GM21529 (cell line): Measurements from ENCODE around the gene FAAH2.
"Not testable (repeated sequence)": the region's sequence is repeated elsewhere in the genome, so short reads cannot be mapped to it uniquely, and the experiment has no call there.

Experiments used
- ATAC-seq: cut with Tn5 transposase; IDR thresholded peaks from one replicate; pipeline ENCODE4 v1.9.1; 2021; ENCODE audit not compliant: unreplicated experiment

Gene FAAH2

GRCh38 chrX:57379296-57379695 lies 92.8 kb downstream of the FAAH2 start:
- no peak for ATAC-seq

- ATAC-seq = peak; percentile 90
These were observed 93.7 kb downstream of the FAAH2 start for GRCh38 chrX:57380026-57380796.

DNA sequence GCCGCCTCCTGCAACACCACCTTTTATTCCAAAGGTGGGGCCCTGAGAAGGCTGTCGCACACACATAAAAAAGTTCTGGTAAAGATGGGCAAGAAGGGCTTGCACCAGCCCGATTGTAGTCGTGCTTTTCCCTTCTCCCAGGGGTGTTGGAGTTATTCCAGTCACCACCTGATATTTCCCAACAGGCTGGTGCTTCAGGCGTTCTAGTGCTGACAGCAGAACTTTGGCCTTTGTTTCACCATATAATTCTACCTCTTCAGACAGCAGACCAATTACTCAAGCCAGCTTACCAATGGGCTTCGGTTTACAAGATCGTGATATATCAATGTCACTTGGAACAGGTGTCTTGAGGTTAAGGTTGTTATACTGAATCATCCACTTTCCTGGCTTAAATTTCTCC lies 107.7 kb downstream of the FAAH2 start:
- ATAC-seq = not testable (repeated sequence)

GRCh38 chrX:57403191-57403590 lies 116.7 kb downstream of the FAAH2 start:
- not testable (repeated sequence) for ATAC-seq

DNA sequence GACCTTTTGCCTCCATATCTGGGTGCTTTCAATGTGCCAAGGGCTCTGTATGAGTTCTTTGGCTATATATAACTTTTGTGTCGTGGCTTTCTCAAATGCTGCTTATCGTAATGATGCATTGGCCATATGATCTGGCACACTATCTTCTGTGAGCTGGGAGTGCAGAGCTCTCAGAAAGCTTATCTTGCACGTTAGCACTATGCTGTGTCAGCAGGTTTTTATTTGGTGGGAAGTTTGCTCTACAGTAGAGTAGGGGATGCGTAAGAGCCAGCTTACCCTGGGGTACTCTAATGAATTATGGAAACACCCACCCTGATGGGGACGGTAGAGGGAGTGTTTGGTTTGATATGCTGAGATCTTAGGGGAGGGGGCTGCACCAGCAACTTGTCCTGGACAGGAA lies 119.6 kb downstream of the FAAH2 start:
- no peak for ATAC-seq

GRCh38 chrX:57417827-57418226 lies 131.3 kb downstream of the FAAH2 start:
- ATAC-seq = no peak

DNA sequence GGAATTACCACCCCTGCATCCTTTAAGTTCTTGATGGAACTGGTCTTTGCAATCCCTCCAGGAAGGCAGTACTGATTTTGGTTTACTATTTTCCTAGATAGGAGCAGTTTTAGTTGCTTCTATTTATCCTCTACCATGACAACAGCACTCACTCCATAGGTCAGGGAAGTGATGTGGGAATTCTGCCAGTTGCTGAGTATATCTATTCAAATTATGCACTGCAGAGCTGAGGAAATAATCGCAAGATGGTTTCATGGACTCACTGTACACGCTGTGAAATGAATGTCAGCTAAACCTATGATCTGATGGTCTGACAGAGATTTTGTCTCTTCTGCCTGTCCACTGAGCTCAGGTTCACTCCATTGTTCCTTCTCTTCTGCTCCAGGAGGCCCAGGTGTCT lies 135.8 kb downstream of the FAAH2 start:
- ATAC-seq = no peak

GRCh38 chrX:57422790-57423189 lies 136.3 kb downstream of the FAAH2 start:
- ATAC-seq = no peak

- no peak for ATAC-seq
These were observed 158.6 kb downstream of the FAAH2 start for GRCh38 chrX:57445076-57445475.

- ATAC-seq = no peak
These were observed 159.3 kb downstream of the FAAH2 start for GRCh38 chrX:57445832-57446231.

- ATAC-seq = no peak
These were observed 161.3 kb downstream of the FAAH2 start for GRCh38 chrX:57447856-57448255.

- no peak for ATAC-seq
These were observed 165.0 kb downstream of the FAAH2 start for GRCh38 chrX:57451426-57452020.

DNA sequence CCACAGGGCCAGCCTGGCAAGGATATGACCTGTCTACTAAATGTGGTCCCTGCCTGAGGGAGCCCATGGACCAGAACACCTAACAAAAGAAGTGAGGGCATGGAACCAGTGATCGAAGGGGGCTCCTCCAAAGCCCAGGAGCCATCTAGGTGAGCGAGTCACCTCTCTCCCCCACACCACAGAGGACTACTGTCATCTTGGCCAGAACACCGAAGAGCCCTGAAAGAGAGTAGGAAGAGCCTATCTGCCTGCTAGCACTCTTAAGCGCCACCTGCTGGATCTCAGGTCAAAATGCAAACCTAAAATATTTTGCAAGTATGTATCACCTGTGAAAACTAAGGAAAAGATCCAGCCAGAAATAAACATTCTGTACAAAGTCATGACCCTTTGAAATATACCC lies 167.4 kb downstream of the FAAH2 start:
- ATAC-seq = peak; percentile 91

DNA sequence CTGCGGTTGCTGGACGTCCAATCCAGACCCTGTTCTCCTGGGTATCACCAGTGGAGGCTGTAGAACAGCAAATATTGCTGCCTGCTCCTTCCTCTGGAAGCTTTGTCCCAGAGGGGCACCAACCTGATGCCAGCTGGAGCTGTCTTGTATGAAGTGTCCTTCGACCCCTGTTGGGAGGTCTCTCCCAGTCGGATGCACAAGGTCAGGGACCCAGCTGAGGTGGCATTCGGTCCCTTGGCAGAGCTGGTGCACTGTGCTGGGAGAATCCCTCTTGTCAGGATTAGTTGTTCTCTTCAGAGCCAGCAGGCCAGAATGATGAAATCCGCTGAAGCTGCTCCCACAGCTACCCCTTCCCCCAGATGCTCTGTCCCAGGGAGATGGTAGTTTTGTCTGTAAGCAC lies 195.0 kb downstream of the FAAH2 start:
- ATAC-seq = no peak

- no peak for ATAC-seq
These were observed 230.0 kb downstream of the FAAH2 start for GRCh38 chrX:57516491-57516890.

DNA sequence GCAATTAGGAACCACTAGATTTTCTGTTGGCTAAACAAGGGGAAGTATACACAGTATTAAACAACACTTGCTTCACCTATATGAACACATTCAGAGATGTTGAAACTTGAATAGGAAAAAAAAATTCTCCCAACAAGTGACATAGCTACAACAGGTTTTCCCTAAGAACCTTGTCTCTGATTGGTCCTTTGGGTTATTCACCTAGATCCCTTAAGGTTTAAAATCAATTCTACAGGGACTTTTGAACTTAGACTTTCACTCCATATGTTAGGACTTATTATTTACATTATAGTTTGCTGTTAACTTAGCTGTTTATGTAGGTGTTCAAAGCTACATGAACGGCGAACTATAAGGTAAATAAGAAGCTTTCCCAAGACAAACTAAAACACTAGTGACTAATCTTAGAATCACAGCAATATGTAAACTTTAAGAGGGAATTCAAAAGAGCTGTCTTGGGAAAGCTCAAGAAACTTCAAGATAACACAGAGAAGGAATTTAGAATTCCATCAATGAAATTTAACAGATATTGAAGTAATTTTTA lies 233.1 kb downstream of the FAAH2 start:
- ATAC-seq = no peak

DNA sequence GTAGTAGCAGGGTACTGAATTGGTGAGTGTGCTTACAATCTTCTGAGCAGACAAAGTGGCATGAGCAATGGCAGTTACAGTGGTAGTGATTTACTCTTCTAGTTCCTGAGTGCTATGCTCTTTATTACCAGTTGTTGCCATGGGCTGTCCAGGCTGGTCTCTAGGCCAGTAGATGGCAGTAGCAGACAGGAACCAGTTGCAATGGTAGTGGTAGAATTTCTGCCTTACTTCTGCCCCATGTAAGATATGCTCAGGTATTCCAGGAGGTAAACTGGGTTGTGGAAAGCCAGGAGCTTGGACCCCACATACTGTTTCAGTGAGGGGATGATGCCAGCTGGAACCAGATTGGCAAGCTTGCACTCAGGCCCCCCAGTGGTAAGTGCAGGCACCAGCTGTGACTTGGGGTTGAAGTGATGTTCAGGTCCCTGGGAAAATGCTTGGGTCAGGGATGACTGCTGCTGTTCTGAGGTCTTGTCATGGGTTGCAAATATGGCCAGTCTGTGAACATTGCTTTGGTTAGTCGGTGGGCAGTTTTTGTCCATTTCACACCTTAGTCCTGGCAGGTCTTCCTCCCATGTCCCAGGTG lies 242.3 kb downstream of the FAAH2 start:
- ATAC-seq = peak; percentile 53
